Activated CD8-positive, alpha-beta memory T cell treated with anti-CD3 and anti-CD28 coated beads for 48 hours (primary cell): ENCODE measurements around the gene UBE2E1.

Experiments used
- DNase-seq, 3 experiments: peaks; one replicate each; pipeline ENCODE4 v3.0.0-alpha.2; 2020; ENCODE audit warnings: low read depth in 2 of 3, low spot score in 2 of 3

The UBE2E1 gene

GRCh38 chr3:23820888-23821287 is 15.1 kb downstream of the UBE2E1 start:
- DNase-seq, result no peak

- DNase-seq, result no peak
These were observed 16.1 kb downstream of the UBE2E1 start for GRCh38 chr3:23821858-23822257.

GRCh38 chr3:23822559-23822958 is 16.8 kb downstream of the UBE2E1 start:
- no peak for DNase-seq

- DNase-seq, result no peak
These were observed 17.9 kb downstream of the UBE2E1 start for GRCh38 chr3:23823620-23824019.

- no peak for DNase-seq
These were observed 19.1 kb downstream of the UBE2E1 start for GRCh38 chr3:23824699-23825444.

- DNase-seq, result no peak
These were observed 20.0 kb downstream of the UBE2E1 start for GRCh38 chr3:23825802-23826201.

GRCh38 chr3:23826382-23827064 is 20.8 kb downstream of the UBE2E1 start:
- DNase-seq, result no peak

GRCh38 chr3:23829242-23829934 is 23.6 kb downstream of the UBE2E1 start:
- no peak for DNase-seq

- DNase-seq, result no peak
These were observed 25.2 kb downstream of the UBE2E1 start for GRCh38 chr3:23830869-23831484.

GRCh38 chr3:23831517-23832394 is 26.0 kb downstream of the UBE2E1 start:
- DNase-seq, result no peak

GRCh38 chr3:23832523-23832922 is 26.8 kb downstream of the UBE2E1 start:
- DNase-seq, result no peak

GRCh38 chr3:23834082-23834870 is 28.5 kb downstream of the UBE2E1 start:
- DNase-seq, result no peak

- no peak for DNase-seq
These were observed 29.3 kb downstream of the UBE2E1 start for GRCh38 chr3:23835087-23835486.

- DNase-seq, result no peak
These were observed 30.0 kb downstream of the UBE2E1 start for GRCh38 chr3:23835802-23836201.

- DNase-seq, result no peak
These were observed 30.9 kb downstream of the UBE2E1 start for GRCh38 chr3:23836536-23837230.

GRCh38 chr3:23837286-23837685 is 31.5 kb downstream of the UBE2E1 start:
- DNase-seq, result no peak

GRCh38 chr3:23837691-23838090 is 31.9 kb downstream of the UBE2E1 start:
- DNase-seq, result no peak

GRCh38 chr3:23840521-23840920 is 34.8 kb downstream of the UBE2E1 start:
- no peak for DNase-seq

GRCh38 chr3:23843869-23844268 is 38.1 kb downstream of the UBE2E1 start:
- DNase-seq, result no peak
